Mesenchymal stem cell (in vitro differentiated cells and primary cell): ENCODE results near the gene MBL2.

ENCODE experiments used
- DNase-seq: peaks from one replicate; pipeline ENCODE4 v3.0.0-alpha.2; 2013
- H2AFZ ChIP-seq: one replicate; pipeline ENCODE4 v1.6.1; 2013; ENCODE audit warnings: low read depth, mild to moderate bottlenecking, control low read depth, inconsistent platforms, low read length, moderate library complexity
- H2AK5ac ChIP-seq: 2 replicates; pipeline ENCODE4 v1.6.1; 2013; ENCODE audit warnings: low read length, moderate library complexity, mild to moderate bottlenecking, inconsistent platforms; ENCODE audit not compliant: severe bottlenecking
- H2BK120ac ChIP-seq: one replicate; pipeline ENCODE4 v1.6.1; 2013; ENCODE audit warnings: low read depth, mild to moderate bottlenecking, inconsistent platforms, low read length, moderate library complexity
- H2BK12ac ChIP-seq, 2 experiments: one replicate each; pipeline ENCODE4 v1.6.1; 2013; ENCODE audit warnings: inconsistent platforms in 2 of 2, low read length in 2 of 2, mild to moderate bottlenecking in 2 of 2, moderate library complexity in 2 of 2, control low read depth in 1 of 2
- H2BK15ac ChIP-seq: one replicate; pipeline ENCODE4 v1.6.1; 2013; ENCODE audit warnings: mild to moderate bottlenecking, low read depth, inconsistent platforms; ENCODE audit not compliant: poor library complexity, severe bottlenecking
- H2BK5ac ChIP-seq: 2 replicates; pipeline ENCODE4 v1.6.1; 2013; ENCODE audit warnings: low read depth, mild to moderate bottlenecking, low read length, control low read depth, inconsistent platforms; ENCODE audit not compliant: poor library complexity, severe bottlenecking
- H3K14ac ChIP-seq, 2 experiments: one replicate each; pipeline ENCODE4 v1.6.1; 2013; ENCODE audit warnings: inconsistent platforms in 2 of 2, low read length in 2 of 2, control low read depth in 1 of 2, mild to moderate bottlenecking in 1 of 2, moderate library complexity in 1 of 2
- H3K18ac ChIP-seq, 2 experiments: one replicate each; pipeline ENCODE4 v1.6.1; 2013; ENCODE audit warnings: inconsistent platforms in 2 of 2, low read length in 2 of 2, control low read depth in 1 of 2, low read depth in 1 of 2, mild to moderate bottlenecking in 1 of 2
- H3K23ac ChIP-seq, 2 experiments: one replicate each; pipeline ENCODE4 v1.6.1; 2013; ENCODE audit warnings: inconsistent platforms in 2 of 2, low read length in 2 of 2, mild to moderate bottlenecking in 2 of 2, moderate library complexity in 2 of 2, control low read depth in 1 of 2
- H3K27ac ChIP-seq: 2 replicates; pipeline ENCODE4 v1.5.1; 2013; ENCODE audit warnings: mild to moderate bottlenecking, moderate library complexity, low read length, control low read depth, inconsistent platforms; ENCODE audit not compliant: poor library complexity, severe bottlenecking
- H3K27me3 ChIP-seq, 2 experiments: 2 replicates each; pipeline versions ENCODE4 v1.6.1 to v1.7.0; 2013; ENCODE audit warnings: low read length in 2 of 2, mild to moderate bottlenecking in 2 of 2, moderate library complexity in 2 of 2, control low read depth in 1 of 2, inconsistent platforms in 1 of 2; ENCODE audit not compliant: control insufficient read depth in 1 of 2, insufficient read depth in 1 of 2
- H3K36me3 ChIP-seq, 2 experiments: 2 replicates each; pipeline versions ENCODE4 v1.6.1 to v1.7.0; 2013; ENCODE audit warnings: low read length in 2 of 2, control low read depth in 1 of 2, inconsistent platforms in 1 of 2, low read depth in 1 of 2, mild to moderate bottlenecking in 1 of 2; ENCODE audit not compliant: insufficient read depth in 2 of 2, control insufficient read depth in 1 of 2
- H3K4ac ChIP-seq, 2 experiments: one replicate each; pipeline ENCODE4 v1.6.1; 2013; ENCODE audit warnings: inconsistent platforms in 2 of 2, low read length in 2 of 2, mild to moderate bottlenecking in 2 of 2, moderate library complexity in 2 of 2, control low read depth in 1 of 2, low read depth in 1 of 2
- H3K4me1 ChIP-seq: 2 replicates; pipeline ENCODE4 v1.6.1; 2013; ENCODE audit warnings: low read depth, low read length, control low read depth; ENCODE audit not compliant: control insufficient read depth, insufficient read depth
- H3K4me2 ChIP-seq: 2 replicates; pipeline ENCODE4 v1.6.1; 2013; ENCODE audit warnings: low read length, mild to moderate bottlenecking, inconsistent platforms; ENCODE audit not compliant: poor library complexity, severe bottlenecking
- H3K4me3 ChIP-seq, 2 experiments: 2 replicates each; pipeline versions ENCODE4 v1.5.1 to v1.7.0; 2013; ENCODE audit warnings: low read length in 2 of 2, mild to moderate bottlenecking in 2 of 2, control low read depth in 1 of 2, low read depth in 1 of 2; ENCODE audit not compliant: insufficient read depth in 1 of 2
- H3K79me1 ChIP-seq: replicated peaks from 2 replicates; pipeline ENCODE4 v1.6.1; 2013; ENCODE audit warnings: mild to moderate bottlenecking, control low read depth, low read length, inconsistent platforms; ENCODE audit not compliant: poor library complexity, severe bottlenecking
- H3K9ac ChIP-seq: 2 replicates; pipeline ENCODE4 v1.7.0; 2013; ENCODE audit warnings: mild to moderate bottlenecking, low read length, moderate library complexity
- H3K9me3 ChIP-seq: 2 replicates; pipeline ENCODE4 v1.7.0; 2013; ENCODE audit warnings: mild to moderate bottlenecking, low read length; ENCODE audit not compliant: control insufficient read depth
- H4K8ac ChIP-seq: one replicate; pipeline ENCODE4 v1.6.1; 2013; ENCODE audit warnings: inconsistent platforms, mild to moderate bottlenecking, low read length, moderate library complexity
- H4K91ac ChIP-seq: one replicate; pipeline ENCODE4 v1.6.1; 2013; ENCODE audit warnings: mild to moderate bottlenecking, low read length, inconsistent platforms
- WGBS: methylation state at CpG from one replicate; pipeline ENCODE4 v1.1.7; 2013; ENCODE audit warnings: mixed read lengths; 5-methylcytosine and 5-hydroxymethylcytosine counted together

Gene MBL2

GRCh38 chr10:52811776-52812175 lies 39.2 kb upstream of the MBL2 start:
- H3K9me3 ChIP-seq = peaks cover 3% of the 10 kb centered on the region
- no peak overlapping the region for H3K14ac ChIP-seq
- no peak overlapping the region for H2BK5ac ChIP-seq
- H3K4me3 ChIP-seq = no peak overlapping the region
- H3K79me1 ChIP-seq = no peaks in the 10 kb centered on the region
- H3K4ac ChIP-seq = no peak overlapping the region
- no peak overlapping the region for H2AK5ac ChIP-seq
- no peak overlapping the region for H4K8ac ChIP-seq
- no peak overlapping the region for H3K23ac ChIP-seq
- H3K4me1 ChIP-seq = peaks cover 1% of the 10 kb centered on the region
- no peak for DNase-seq
- H2AFZ ChIP-seq = no peak overlapping the region
- no peak overlapping the region for H2BK12ac ChIP-seq
- no peak overlapping the region for H3K27ac ChIP-seq
- H2BK120ac ChIP-seq = no peak overlapping the region
- H3K4me2 ChIP-seq = no peak overlapping the region
- no peak overlapping the region for H3K18ac ChIP-seq
- H3K9ac ChIP-seq = no peak overlapping the region
- H3K36me3 ChIP-seq = no peaks in the 10 kb centered on the region
- no peak overlapping the region for H4K91ac ChIP-seq
- no peak overlapping the region for H2BK15ac ChIP-seq
- peaks cover 0 to 14% of the 10 kb centered on the region in 2 experiments for H3K27me3 ChIP-seq

DNA sequence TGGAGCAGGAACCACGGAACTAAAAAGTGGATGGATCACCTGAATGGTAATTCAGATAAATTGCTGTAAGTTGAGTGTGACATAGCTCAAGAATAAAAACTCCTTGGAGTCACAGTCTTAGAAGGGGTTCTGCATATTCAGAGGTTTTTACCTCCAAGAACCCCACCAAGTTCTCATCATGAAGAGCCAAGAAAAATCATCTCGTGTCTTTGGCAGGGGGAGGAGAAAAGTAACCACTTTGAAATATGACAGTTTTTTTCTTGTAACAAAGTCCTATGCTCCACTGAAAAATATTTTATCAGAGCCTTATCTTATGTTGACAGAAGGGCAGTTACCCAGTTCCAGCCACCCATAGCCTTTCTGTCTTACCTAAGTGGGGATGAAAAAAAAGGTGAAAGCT lies 38.2 kb upstream of the MBL2 start:
- Histone ChIP-seq H3K27me3 (peaks cover 0 to 16% of the 10 kb centered on the region in 2 experiments), H3K4me3 (no peak overlapping the region), H2AFZ (no peak overlapping the region), H4K91ac (no peak overlapping the region), H4K8ac (no peak overlapping the region), H3K18ac (no peak overlapping the region), H2AK5ac (no peak overlapping the region), H3K23ac (no peak overlapping the region), H3K9ac (no peak overlapping the region), H3K4ac (no peak overlapping the region), H3K14ac (no peak overlapping the region), H2BK5ac (no peak overlapping the region), H3K79me1 (no peaks in the 10 kb centered on the region), H3K4me1 (peaks cover 1% of the 10 kb centered on the region), H2BK120ac (no peak overlapping the region), H3K9me3 (peaks cover 3% of the 10 kb centered on the region), H3K4me2 (no peak overlapping the region), H3K27ac (no peak overlapping the region), H2BK12ac (no peak overlapping the region), H3K36me3 (no peaks in the 10 kb centered on the region), H2BK15ac (no peak overlapping the region)
- WGBS = 88% methylated on average over 1 of the region's 2 CpGs
- no peak for DNase-seq

- no peaks in the 10 kb centered on the region for H3K79me1 ChIP-seq
- H3K4me2 ChIP-seq = no peak overlapping the region
- no peak overlapping the region for H2AK5ac ChIP-seq
- H3K14ac ChIP-seq = no peak overlapping the region
- no peak overlapping the region for H4K8ac ChIP-seq
- peaks cover 3% of the 10 kb centered on the region for H3K9me3 ChIP-seq
- no peak overlapping the region for H3K9ac ChIP-seq
- no peak overlapping the region for H2BK15ac ChIP-seq
- H3K27ac ChIP-seq = no peak overlapping the region
- no peak overlapping the region for H2BK12ac ChIP-seq
- H2BK120ac ChIP-seq = no peak overlapping the region
- no peak overlapping the region for H4K91ac ChIP-seq
- WGBS = 87% methylated on average over 1 of the region's 2 CpGs
- no peaks in the 10 kb centered on the region for H3K36me3 ChIP-seq
- DNase-seq = no peak
- H3K4me3 ChIP-seq = no peak overlapping the region
- no peak overlapping the region for H3K4ac ChIP-seq
- no peak overlapping the region for H3K23ac ChIP-seq
- H2AFZ ChIP-seq = no peak overlapping the region
- peaks cover 0 to 17% of the 10 kb centered on the region in 2 experiments for H3K27me3 ChIP-seq
- H3K18ac ChIP-seq = no peak overlapping the region
- no peaks in the 10 kb centered on the region for H3K4me1 ChIP-seq
- no peak overlapping the region for H2BK5ac ChIP-seq
Observed at GRCh38 chr10:52807803-52808202, 35.2 kb upstream of the MBL2 start.

- H4K8ac ChIP-seq = no peak overlapping the region
- no peak overlapping the region for H3K4me2 ChIP-seq
- H3K18ac ChIP-seq = no peak overlapping the region
- H2BK120ac ChIP-seq = no peak overlapping the region
- no peak for DNase-seq
- no peak overlapping the region for H3K23ac ChIP-seq
- no peak overlapping the region for H2BK12ac ChIP-seq
- H3K4me3 ChIP-seq = no peak overlapping the region
- no peak overlapping the region for H2AK5ac ChIP-seq
- no peak overlapping the region for H3K9ac ChIP-seq
- no peak overlapping the region for H3K4ac ChIP-seq
- H2BK15ac ChIP-seq = no peak overlapping the region
- no peak overlapping the region for H4K91ac ChIP-seq
- no peak overlapping the region for H3K14ac ChIP-seq
- H3K27ac ChIP-seq = no peak overlapping the region
- no peaks in the 10 kb centered on the region for H3K79me1 ChIP-seq
- H2AFZ ChIP-seq = no peak overlapping the region
- no peaks in the 10 kb centered on the region for H3K4me1 ChIP-seq
- no peaks in the 10 kb centered on the region for H3K9me3 ChIP-seq
- H3K36me3 ChIP-seq = no peaks in the 10 kb centered on the region
- 85% methylated on average over 25 of the region's 25 CpGs for WGBS
- H2BK5ac ChIP-seq = no peak overlapping the region
- peaks cover 0 to 17% of the 10 kb centered on the region in 2 experiments for H3K27me3 ChIP-seq
Observed at GRCh38 chr10:52805414-52806285, 33.1 kb upstream of the MBL2 start.
